Activated T-helper 17 cell treated with anti-CD3 and anti-CD28 coated beads, Interleukin-2, amount 50 U/mL, for 72 hours (primary cell): ENCODE measurements around the gene ANAPC5. TPM values are rescaled to one million over a fixed set of nuclear protein-coding genes. Genes with fewer than 3 reads are reported as not detected.

Source experiments
- total RNA-seq, 2 donors: library from RNA; stranded (reverse); gene quantifications; one replicate each; pipeline ENCODE4 v1.2.3, GENCODE V29; 2022

ANAPC5 gene
- total RNA-seq, 2 donors from 2014 or later, result 62.5 to 114 TPM

Other genes starting within 250 kb of the ANAPC5 start
- gene P2RX7, start 219.5 kb downstream of the ANAPC5 start, total RNA-seq, result 1 to 10 TPM; 3.8 to 6.4 TPM
- gene P2RX4, start 142.3 kb downstream of the ANAPC5 start, total RNA-seq, result 10 to 100 TPM; 31.6 to 45.3 TPM
- 10 to 100 TPM; 16.9 to 30.1 TPM for gene CAMKK2, start 55.7 kb downstream of the ANAPC5 start, total RNA-seq
- 10 to 100 TPM; 62.8 to 98.5 TPM for gene RNF34, start 47.7 kb upstream of the ANAPC5 start, total RNA-seq
- 10 to 100 TPM; 64.2 to 76.4 TPM for gene KDM2B, start 228.6 kb upstream of the ANAPC5 start, total RNA-seq